Stomach smooth muscle (tissue), 2 donors: ENCODE measurements around the gene TERB1.

ENCODE experiments used
- H3K27ac ChIP-seq: one replicate; pipeline ENCODE4 v1.7.0; 2013; ENCODE audit warnings: mild to moderate bottlenecking, low read length, inconsistent platforms
- H3K27me3 ChIP-seq, 2 donors: one replicate each; pipeline ENCODE4 v1.7.0; 2013; ENCODE audit warnings: low read length in 2 of 2; ENCODE audit not compliant: insufficient read depth in 2 of 2, control insufficient read depth in 1 of 2
- H3K36me3 ChIP-seq, 2 donors: one replicate each; pipeline ENCODE4 v1.7.0; 2013; ENCODE audit warnings: low read length in 2 of 2; ENCODE audit not compliant: control insufficient read depth in 2 of 2, insufficient read depth in 2 of 2
- H3K4me1 ChIP-seq: one replicate; pipeline ENCODE4 v1.7.0; 2013; ENCODE audit warnings: low read length; ENCODE audit not compliant: control insufficient read depth, insufficient read depth
- H3K4me3 ChIP-seq, 2 donors: one replicate each; pipeline ENCODE4 v1.7.0; 2013; ENCODE audit warnings: low read length in 2 of 2
- H3K9ac ChIP-seq, 2 donors: one replicate each; pipeline ENCODE4 v1.7.0; 2013; ENCODE audit warnings: low read length in 2 of 2, mild to moderate bottlenecking in 1 of 2
- H3K9me3 ChIP-seq, 2 donors: one replicate each; pipeline ENCODE4 v1.7.0; 2013; ENCODE audit warnings: low read length in 2 of 2; ENCODE audit not compliant: control insufficient read depth in 2 of 2
- donor health status: healthy.
- donor health status: Pancreatic carcinoma.

TERB1 gene

DNA sequence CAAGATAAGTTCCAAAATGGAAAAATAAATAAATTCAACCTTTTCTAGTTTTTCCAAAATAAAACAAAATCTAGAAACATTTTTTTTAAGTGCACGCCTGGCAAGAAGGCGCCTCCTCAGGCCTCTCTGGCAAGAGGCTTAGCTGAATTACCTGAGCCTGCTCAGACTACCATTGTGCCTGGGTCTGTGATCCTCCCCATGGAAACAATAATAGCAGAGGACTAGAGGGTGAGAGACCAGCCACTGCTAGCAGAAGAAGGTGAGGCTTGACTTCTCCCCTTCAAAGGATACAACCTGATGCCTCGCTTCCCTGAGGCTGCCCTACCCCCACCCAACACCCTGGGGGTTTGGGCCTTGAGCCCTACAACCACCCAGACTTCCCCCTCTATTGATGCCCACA lies 14.8 kb downstream of the TERB1 start:
- no peaks in the 10 kb centered on the region for H3K9me3 ChIP-seq
- H3K4me1 ChIP-seq, result no peaks in the 10 kb centered on the region
- no peak overlapping the region for H3K27ac ChIP-seq
- H3K36me3 ChIP-seq, result no peaks in the 10 kb centered on the region
- H3K27me3 ChIP-seq, result no peaks in the 10 kb centered on the region
- no peak overlapping the region for H3K4me3 ChIP-seq
- no peak overlapping the region for H3K9ac ChIP-seq

GRCh38 chr16:66776457-66776856 lies 24.9 kb downstream of the TERB1 start:
- no peaks in the 10 kb centered on the region for H3K36me3 ChIP-seq
- H3K4me3 ChIP-seq, result no peak overlapping the region
- no peaks in the 10 kb centered on the region for H3K27me3 ChIP-seq
- no peaks in the 10 kb centered on the region for H3K9me3 ChIP-seq
- H3K9ac ChIP-seq, result no peak overlapping the region
- no peak overlapping the region for H3K27ac ChIP-seq
- no peaks in the 10 kb centered on the region for H3K4me1 ChIP-seq

GRCh38 chr16:66774981-66775380 lies 26.4 kb downstream of the TERB1 start:
- Histone ChIP-seq H3K27ac (no peak overlapping the region), H3K9ac (no peak overlapping the region), H3K4me3 (no peak overlapping the region), H3K9me3 (no peaks in the 10 kb centered on the region), H3K4me1 (no peaks in the 10 kb centered on the region), H3K27me3 (no peaks in the 10 kb centered on the region), H3K36me3 (no peaks in the 10 kb centered on the region)

DNA sequence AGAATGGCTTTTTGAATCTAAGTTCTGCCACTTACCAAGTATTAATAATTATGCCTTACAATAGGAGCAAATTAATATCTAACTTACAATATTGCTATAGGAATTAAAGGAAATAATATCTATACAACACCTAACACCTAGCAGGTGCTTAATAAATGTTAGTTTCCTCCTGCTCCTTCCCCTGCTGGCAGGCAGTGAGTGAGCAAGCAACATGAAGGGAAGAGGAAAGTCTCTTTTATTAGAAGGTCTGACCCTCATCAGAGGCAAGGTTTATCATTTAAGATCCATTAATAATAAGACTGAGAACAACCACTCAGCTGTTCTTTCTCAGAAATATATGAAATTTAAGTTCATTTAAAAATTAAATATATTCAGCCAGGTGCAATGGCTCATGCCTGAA lies 43.3 kb downstream of the TERB1 start:
- Histone ChIP-seq H3K36me3 (no peaks in the 10 kb centered on the region), H3K27me3 (no peaks in the 10 kb centered on the region), H3K9me3 (no peaks in the 10 kb centered on the region), H3K27ac (no peak overlapping the region), H3K9ac (no peak overlapping the region), H3K4me3 (no peak overlapping the region), H3K4me1 (no peaks in the 10 kb centered on the region)

DNA sequence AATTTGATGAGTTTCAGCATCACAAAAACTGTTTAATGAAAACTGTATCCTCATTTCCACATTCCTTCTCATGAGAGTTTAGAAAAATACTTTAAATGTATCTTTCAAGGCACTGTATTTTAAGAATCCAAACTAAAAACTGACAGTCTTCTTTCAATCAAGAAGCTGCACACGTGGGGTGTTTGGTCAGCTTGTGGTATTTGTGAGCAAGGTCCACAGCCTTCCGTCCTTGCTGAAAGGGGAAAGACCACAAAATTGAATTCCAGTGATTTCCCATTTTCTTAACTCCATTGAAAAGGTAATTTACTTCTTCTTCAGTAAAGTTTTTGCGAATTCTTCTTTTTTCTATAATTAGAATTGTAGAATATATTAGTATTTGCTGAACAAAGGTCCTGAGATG lies 46.6 kb downstream of the TERB1 start:
- H3K36me3 ChIP-seq, result peaks cover 0 to 2% of the 10 kb centered on the region in 2 donors
- H3K27me3 ChIP-seq, result no peaks in the 10 kb centered on the region
- H3K4me3 ChIP-seq, result no peak overlapping the region
- H3K4me1 ChIP-seq, result peaks cover 22% of the 10 kb centered on the region
- H3K9ac ChIP-seq, result no peak overlapping the region
- H3K9me3 ChIP-seq, result no peaks in the 10 kb centered on the region
- no peak overlapping the region for H3K27ac ChIP-seq

GRCh38 chr16:66754211-66754610 lies 47.2 kb downstream of the TERB1 start:
- Histone ChIP-seq H3K4me1 (peaks cover 25% of the 10 kb centered on the region), H3K27ac (no peak overlapping the region), H3K36me3 (peaks cover 3 to 5% of the 10 kb centered on the region in 2 donors), H3K9me3 (no peaks in the 10 kb centered on the region), H3K27me3 (no peaks in the 10 kb centered on the region), H3K9ac (no peak overlapping the region), H3K4me3 (no peak overlapping the region)

DNA sequence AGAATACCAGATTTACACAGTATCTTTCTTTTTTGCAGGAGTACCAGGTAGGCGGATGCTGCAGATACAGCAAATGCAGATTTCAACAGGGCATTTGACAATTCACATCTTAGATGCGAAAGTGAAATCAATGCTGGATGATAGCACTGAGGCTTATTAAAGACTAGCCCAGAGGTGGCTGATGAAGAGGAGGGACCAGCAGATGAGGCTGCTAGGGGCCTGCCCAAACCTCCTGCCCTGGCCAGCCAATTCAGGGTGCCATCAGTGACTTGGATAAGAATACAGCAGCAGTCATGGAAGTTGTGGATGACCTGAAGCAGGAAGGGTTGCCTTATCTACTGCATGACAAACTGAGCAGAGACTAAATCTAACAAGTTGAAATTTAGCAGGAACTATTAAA lies 48.4 kb downstream of the TERB1 start:
- H3K27ac ChIP-seq, result no peak overlapping the region
- no peak overlapping the region for H3K9ac ChIP-seq
- no peaks in the 10 kb centered on the region for H3K9me3 ChIP-seq
- peaks cover 26% of the 10 kb centered on the region for H3K4me1 ChIP-seq
- H3K4me3 ChIP-seq, result no peak overlapping the region
- H3K36me3 ChIP-seq, result peaks cover 8 to 14% of the 10 kb centered on the region in 2 donors
- H3K27me3 ChIP-seq, result no peaks in the 10 kb centered on the region

GRCh38 chr16:66752379-66752778 lies 49.0 kb downstream of the TERB1 start:
- H3K4me1 ChIP-seq, result peaks cover 26% of the 10 kb centered on the region
- H3K27me3 ChIP-seq, result no peaks in the 10 kb centered on the region
- no peak overlapping the region for H3K27ac ChIP-seq
- peak overlapping the region in 1 of 2 donors; percentile 89 for H3K9ac ChIP-seq
- peaks cover 8 to 15% of the 10 kb centered on the region in 2 donors for H3K36me3 ChIP-seq
- no peaks in the 10 kb centered on the region for H3K9me3 ChIP-seq
- peak overlapping the region; percentile 5 to 97 for H3K4me3 ChIP-seq

DNA sequence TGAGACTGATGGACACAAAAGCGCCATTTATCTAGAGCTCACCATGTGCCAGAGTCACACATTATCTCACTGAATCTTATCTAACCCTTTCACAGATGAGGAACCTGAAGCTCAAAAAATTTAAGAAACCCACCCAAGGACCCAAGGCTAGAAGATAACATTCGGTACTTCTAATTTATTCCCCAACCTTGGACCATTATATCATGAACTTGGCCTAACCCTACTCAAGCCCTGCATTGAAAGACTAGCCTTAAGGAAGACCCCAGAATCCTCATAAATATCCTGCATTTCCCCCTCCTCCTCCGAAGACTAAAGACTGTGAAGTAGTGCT lies 49.4 kb downstream of the TERB1 start:
- Histone ChIP-seq H3K27me3 (no peaks in the 10 kb centered on the region), H3K4me1 (peaks cover 29% of the 10 kb centered on the region), H3K4me3 (peak overlapping the region; percentile 5 to 97), H3K27ac (no peak overlapping the region), H3K36me3 (peaks cover 8 to 17% of the 10 kb centered on the region in 2 donors), H3K9me3 (no peaks in the 10 kb centered on the region), H3K9ac (peak overlapping the region; percentile 72 to 89)

DNA sequence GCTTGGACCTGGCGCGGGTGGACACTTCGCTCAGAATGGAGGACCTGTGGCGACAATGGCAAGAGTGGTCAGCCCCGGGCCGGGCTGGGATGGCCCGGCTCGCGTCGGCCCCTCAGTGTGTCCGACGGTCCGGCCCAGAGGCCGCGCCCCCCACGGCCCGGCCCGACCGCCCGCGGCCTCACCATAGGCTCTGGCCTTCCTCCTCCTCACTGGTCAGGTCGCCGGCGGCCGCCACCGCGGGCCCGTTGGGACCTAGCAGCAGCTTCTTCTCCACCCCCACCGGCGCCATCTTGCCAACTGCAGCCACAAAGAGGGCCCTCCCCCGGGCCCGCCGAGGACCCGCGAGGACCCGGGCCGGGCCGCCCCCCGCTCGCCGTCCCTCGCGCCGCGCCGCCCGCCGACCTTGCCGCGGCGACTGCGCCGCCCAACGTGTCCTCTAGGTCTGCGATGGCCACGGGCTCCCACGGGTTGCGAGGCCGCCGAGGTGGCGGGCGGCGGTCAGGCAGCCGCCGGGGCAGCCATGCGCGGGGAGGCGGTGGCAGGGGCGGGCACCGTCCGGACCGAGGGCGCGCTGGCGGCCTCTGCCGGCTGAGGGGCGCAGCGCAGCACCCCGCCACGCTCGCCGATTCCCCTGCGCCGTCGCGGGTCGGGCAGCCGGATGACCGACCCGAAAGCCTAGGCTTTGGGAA lies 49.9 kb downstream of the TERB1 start, which contains the start of gene DYNC1LI2:
Gene DYNC1LI2, minus strand, starts transcription at position 307 of the 689 bp plus-strand sequence. Its CDS starts 18 bp downstream, at position 289.
- H3K9me3 ChIP-seq, result no peaks in the 10 kb centered on the region
- no peaks in the 10 kb centered on the region for H3K27me3 ChIP-seq
- peaks cover 34% of the 10 kb centered on the region for H3K4me1 ChIP-seq
- H3K36me3 ChIP-seq, result peaks cover 8 to 20% of the 10 kb centered on the region in 2 donors
- peak within 1 kb of the TSS; percentile 78 for H3K27ac ChIP-seq
- peak within 1 kb of the TSS; percentile 95 to 97 for H3K4me3 ChIP-seq
- H3K9ac ChIP-seq, result peak within 1 kb of the TSS; percentile 89 to 96

GRCh38 chr16:66751053-66751302 lies 50.4 kb downstream of the TERB1 start:
- Histone ChIP-seq H3K27me3 (no peaks in the 10 kb centered on the region), H3K36me3 (peaks cover 8 to 22% of the 10 kb centered on the region in 2 donors), H3K27ac (peak overlapping the region; percentile 78), H3K4me3 (peak overlapping the region; percentile 95 to 97), H3K4me1 (peaks cover 34% of the 10 kb centered on the region), H3K9me3 (no peaks in the 10 kb centered on the region), H3K9ac (peak overlapping the region; percentile 89 to 96)
